Sigmoid colon (tissue), 7 donors: ENCODE data around the gene NDUFB4. TPM values are rescaled to one million over a fixed set of nuclear protein-coding genes. Genes with fewer than 3 reads are reported as not detected.
A peak's percentile ranks its signal among the peaks of the same experiment; 100 is the strongest.

ENCODE experiments used
- DNase-seq: peaks from one replicate; pipeline ENCODE4 v3.0.0-alpha.2; 2019
- H3K27ac ChIP-seq, 4 donors: fragments of 200-600 bp; sonication (generic); one replicate each; pipeline ENCODE4 v1.5.1; 2016 to 2019; ENCODE audit warnings: mild to moderate bottlenecking in 1 of 4
- H3K27me3 ChIP-seq, 3 donors: fragments of 200-600 bp; sonication (generic); one replicate each; pipeline ENCODE4 v1.5.1; 2019; ENCODE audit warnings: mild to moderate bottlenecking in 1 of 3
- H3K36me3 ChIP-seq, 4 donors: fragments of 200-600 bp; sonication (generic); one replicate each; pipeline ENCODE4 v1.5.1; 2016 to 2019
- H3K4me1 ChIP-seq, 4 donors: fragments of 200-600 bp; sonication (generic); one replicate each; pipeline ENCODE4 v1.5.1; 2017 to 2019
- H3K4me3 ChIP-seq, 4 donors: fragments of 200-600 bp; sonication (generic); one replicate each; pipeline ENCODE4 v1.5.1; 2017 to 2019; ENCODE audit warnings: mild to moderate bottlenecking in 2 of 4, moderate library complexity in 1 of 4
- H3K9me3 ChIP-seq, 4 donors: fragments of 200-600 bp in 3 of 4; sonication (generic) in 3 of 4; one replicate each; pipeline versions ENCODE4 v1.5.1 to v1.6.1; 2013 to 2019
- CTCF ChIP-seq, 4 experiments: fragments of 450-650 bp in 3 of 4; fragments of 200-600 bp in 1 of 4; IDR thresholded peaks; one replicate each; pipeline ENCODE4 v1.5.1; 2016 to 2019; ENCODE audit warnings: antibody characterized with exemption in 4 of 4, mild to moderate bottlenecking in 3 of 4, moderate library complexity in 2 of 4
- EP300 ChIP-seq, 4 donors: sonication (generic); formaldehyde crosslinking; IDR thresholded peaks; one replicate each; pipeline ENCODE4 v1.6.1; 2017; ENCODE audit warnings: antibody characterized with exemption in 4 of 4
- POLR2A ChIP-seq, 2 donors: fragments of 450-650 bp; IDR thresholded peaks; one replicate each; pipeline ENCODE4 v1.6.1; 2016; ENCODE audit warnings: antibody characterized with exemption in 2 of 2, mild to moderate bottlenecking in 2 of 2, moderate library complexity in 2 of 2
- POLR2AphosphoS5 ChIP-seq, 4 donors: sonication (generic); formaldehyde crosslinking; IDR thresholded peaks; one replicate each; pipeline ENCODE4 v1.6.1; 2017; ENCODE audit warnings: antibody characterized with exemption in 4 of 4
- WGBS, 2 donors: extraction: QIAGEN DNeasy Blood & Tissue Kit; methylation state at CpG; one replicate each; pipeline ENCODE4 v1.1.7; 2013; 5-methylcytosine and 5-hydroxymethylcytosine counted together
- intact Hi-C: fragments of 100-400 bp; cut with DNase I; formaldehyde crosslinking; loops from one replicate; pipeline ENCODE4 v1.15.1; 2023
- polyA plus RNA-seq, 3 donors: library from polyadenylated mRNA; stranded (reverse); fragments of 200-250 nt; gene quantifications; one replicate each; pipeline ENCODE4 v1.2.3, GENCODE V29; 2013
- total RNA-seq, 4 donors: library from RNA; depleted of rRNA; stranded (reverse); fragments of >200 nt; gene quantifications; one replicate each; pipeline ENCODE4 v1.1.0, GENCODE V29; 2016
- donor health status: healthy with polysubstance abuse.
- donor health status: Bipolar disorder and iron deficiency.
- donor health status: healthy.

The NDUFB4 gene
- total and polyA plus RNA-seq, 7 donors, result 72.3 to 335 (median 148) TPM

GRCh38 chr3:120566243-120566975 lies 29.7 kb upstream of the NDUFB4 start:
- H3K4me1 ChIP-seq, result peaks cover 0 to 29% (median 19%) of the 10 kb centered on the region in 4 donors
- H3K4me3 ChIP-seq, result no peak overlapping the region
- H3K9me3 ChIP-seq, result no peaks in the 10 kb centered on the region
- H3K36me3 ChIP-seq, result no peaks in the 10 kb centered on the region
- no peak for TF ChIP-seq POLR2AphosphoS5 (IDR thresholded peaks at IDR 0.05)
- no peak for DNase-seq
- intact Hi-C loops, result loop anchor here (10.0 kb wide), 1 partner anchor 472 kb away; the partner anchor contains the start of gene GSK3B
- WGBS, 2 donors, result 60 to 70% methylated on average over 4 of the region's 4 CpGs
- peak overlapping the region in 3 of 4 donors; percentile 48 to 67 (median 64) for H3K27ac ChIP-seq
- no peaks in the 10 kb centered on the region for H3K27me3 ChIP-seq

- intact Hi-C loops, result loop anchor here (10.0 kb wide), 1 partner anchor 473 kb away; the partner anchor contains the start of gene GSK3B
- H3K36me3 ChIP-seq, result no peaks in the 10 kb centered on the region
Observed at GRCh38 chr3:120567370-120568201, 28.6 kb upstream of the NDUFB4 start.

GRCh38 chr3:120568202-120568531 lies 28.0 kb upstream of the NDUFB4 start:
- intact Hi-C loops, result loop anchor here (10.0 kb wide), 1 partner anchor 473 kb away; the partner anchor contains the start of gene GSK3B
- Histone ChIP-seq H3K36me3 (no peaks in the 10 kb centered on the region), H3K4me3 (no peak overlapping the region), H3K9me3 (peaks cover 0 to under 1% (median 0%) of the 10 kb centered on the region in 4 donors), H3K4me1 (peaks cover 0 to 27% (median 18%) of the 10 kb centered on the region in 4 donors), H3K27me3 (no peaks in the 10 kb centered on the region), H3K27ac (peak overlapping the region in 3 of 4 donors; percentile 48 to 67 (median 64))
- WGBS, 2 donors, result 75 to 83% methylated on average over 3 of the region's 3 CpGs
- TF ChIP-seq EP300 (IDR thresholded peaks at IDR 0.05) (no peak), CTCF (IDR thresholded peaks at IDR 0.05) (no peak), POLR2AphosphoS5 (IDR thresholded peaks at IDR 0.05) (no peak), POLR2A (IDR thresholded peaks at IDR 0.05) (no peak)
- DNase-seq, result no peak

More at GRCh38 chr3:120567370-120568201, 28.6 kb upstream of the NDUFB4 start:
- Histone ChIP-seq H3K4me1 (peaks cover 0 to 27% (median 18%) of the 10 kb centered on the region in 4 donors), H3K27me3 (no peaks in the 10 kb centered on the region), H3K4me3 (peak overlapping the region in 3 of 4 donors; percentile 10 to 30 (median 25)), H3K9me3 (no peaks in the 10 kb centered on the region), H3K27ac (peak overlapping the region; percentile 12 to 67 (median 56))
- TF ChIP-seq CTCF (IDR thresholded peaks at IDR 0.05) (peak in 3 of 4 experiments; percentile 10 to 47 (median 42)), EP300 (IDR thresholded peaks at IDR 0.05) (no peak)
- 43 to 45% methylated on average over 8 of the region's 8 CpGs for WGBS, 2 donors
- peak; percentile 73 for DNase-seq

- 60 to 69% methylated on average over 3 of the region's 3 CpGs for WGBS, 2 donors
- Histone ChIP-seq H3K4me1 (peaks cover 0 to 27% (median 18%) of the 10 kb centered on the region in 4 donors), H3K36me3 (no peaks in the 10 kb centered on the region), H3K27me3 (no peaks in the 10 kb centered on the region), H3K4me3 (no peak overlapping the region), H3K27ac (peak overlapping the region in 2 of 4 donors; percentile 48 to 64), H3K9me3 (peaks cover 0 to 2% (median 0%) of the 10 kb centered on the region in 4 donors)
- intact Hi-C loops, result loop anchor here (10.0 kb wide), 1 partner anchor 474 kb away; the partner anchor contains the start of gene GSK3B
- TF ChIP-seq POLR2AphosphoS5 (IDR thresholded peaks at IDR 0.05) (no peak), CTCF (IDR thresholded peaks at IDR 0.05) (no peak), EP300 (IDR thresholded peaks at IDR 0.05) (no peak), POLR2A (IDR thresholded peaks at IDR 0.05) (no peak)
- no peak for DNase-seq
Observed at GRCh38 chr3:120568598-120568997, 27.5 kb upstream of the NDUFB4 start.
